ENCODE measurements around the gene MYT1.
"Not testable (repeated sequence)": the region's sequence is repeated elsewhere in the genome, so short reads cannot be mapped to it uniquely, and the experiment has no call there.

The MYT1 gene

GRCh38 chr20:64166721-64167615 is 2.7 kb downstream of the MYT1 start:
- no peak for FAIRE-seq
- TF ChIP-seq POLR2AphosphoS5 (IDR thresholded peaks at IDR 0.05; ENCODE audit: low read depth, low read length) (no peak), TAF1 (IDR thresholded peaks at IDR 0.05; ENCODE audit: borderline replicate concordance, low read depth, low read length) (no peak), POLR2A (IDR thresholded peaks at IDR 0.05; ENCODE audit: low read depth, low read length) (no peak)
- no peak for DNase-seq (ENCODE audit: insufficient read length)

DNA sequence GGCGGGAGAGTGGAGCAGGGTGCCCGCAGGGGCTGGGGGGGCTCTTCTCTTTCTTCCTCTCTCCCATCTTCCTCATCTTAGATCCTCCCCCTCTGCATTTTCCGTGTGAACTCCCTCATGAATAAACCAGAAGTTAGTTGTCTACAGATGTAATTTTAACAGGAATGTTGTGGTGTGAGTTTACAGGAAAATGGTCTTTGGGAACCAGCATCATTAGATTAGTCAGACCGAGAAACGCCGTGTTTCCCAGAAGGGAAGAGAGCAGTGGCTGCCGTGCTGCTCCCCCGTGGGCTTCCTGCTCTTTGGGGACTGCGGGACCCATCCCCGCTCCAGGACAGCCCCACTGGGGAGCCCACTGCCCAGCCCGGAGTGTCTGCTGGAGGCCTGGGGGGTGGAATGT is 3.4 kb downstream of the MYT1 start:
- no peak for DNase-seq (ENCODE audit: insufficient read length)
- no peak for FAIRE-seq
- TF ChIP-seq POLR2A (IDR thresholded peaks at IDR 0.05; ENCODE audit: low read depth, low read length) = no peak
- TF ChIP-seq TAF1 (IDR thresholded peaks at IDR 0.05; ENCODE audit: borderline replicate concordance, low read depth, low read length) = no peak
- TF ChIP-seq POLR2AphosphoS5 (IDR thresholded peaks at IDR 0.05; ENCODE audit: low read depth, low read length) = no peak

- no peak for FAIRE-seq
- TF ChIP-seq POLR2A (IDR thresholded peaks at IDR 0.05; ENCODE audit: low read depth, low read length) (no peak), POLR2AphosphoS5 (IDR thresholded peaks at IDR 0.05; ENCODE audit: low read depth, low read length) (no peak), TAF1 (IDR thresholded peaks at IDR 0.05; ENCODE audit: borderline replicate concordance, low read depth, low read length) (no peak)
- DNase-seq (ENCODE audit: insufficient read length) = no peak
Measured at GRCh38 chr20:64168381-64169090, 4.3 kb downstream of the MYT1 start.

- TF ChIP-seq TAF1 (IDR thresholded peaks at IDR 0.05; ENCODE audit: borderline replicate concordance, low read depth, low read length) (no peak), POLR2AphosphoS5 (IDR thresholded peaks at IDR 0.05; ENCODE audit: low read depth, low read length) (no peak), POLR2A (IDR thresholded peaks at IDR 0.05; ENCODE audit: low read depth, low read length) (no peak)
- DNase-seq (ENCODE audit: insufficient read length) (no peak), FAIRE-seq (no peak)
Measured at GRCh38 chr20:64169091-64169560, 4.9 kb downstream of the MYT1 start.

DNA sequence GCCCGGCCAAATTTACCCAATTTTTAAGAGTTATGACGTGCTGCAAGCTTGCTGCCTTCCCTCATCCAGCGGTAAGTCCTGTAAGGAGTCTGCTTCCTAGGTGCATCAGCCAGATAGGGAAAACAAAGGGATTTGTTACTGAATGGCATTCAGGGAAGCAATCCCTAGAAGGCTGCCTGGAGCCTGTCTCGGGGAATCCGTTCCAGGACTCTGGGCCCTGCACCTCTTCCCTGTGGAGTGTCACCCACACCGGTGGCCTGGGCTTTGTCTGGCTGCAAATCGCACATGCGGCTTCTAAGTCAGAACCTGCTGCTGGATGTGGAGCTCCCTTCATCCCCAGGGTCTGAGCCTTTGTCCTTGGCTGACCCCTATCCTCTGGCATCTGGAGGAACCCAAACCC is 7.0 kb downstream of the MYT1 start:
- DNase-seq (ENCODE audit: insufficient read length) (no peak), FAIRE-seq (no peak)
- no peak for TF ChIP-seq POLR2AphosphoS5 (IDR thresholded peaks at IDR 0.05; ENCODE audit: low read depth, low read length)
- no peak for TF ChIP-seq TAF1 (IDR thresholded peaks at IDR 0.05; ENCODE audit: borderline replicate concordance, low read depth, low read length)
- no peak for TF ChIP-seq POLR2A (IDR thresholded peaks at IDR 0.05; ENCODE audit: low read depth, low read length)

- FAIRE-seq (no peak), DNase-seq (ENCODE audit: insufficient read length) (no peak)
- TF ChIP-seq POLR2A (IDR thresholded peaks at IDR 0.05; ENCODE audit: low read depth, low read length) (no peak), POLR2AphosphoS5 (IDR thresholded peaks at IDR 0.05; ENCODE audit: low read depth, low read length) (no peak), TAF1 (IDR thresholded peaks at IDR 0.05; ENCODE audit: borderline replicate concordance, low read depth, low read length) (no peak)
Measured at GRCh38 chr20:64173116-64173515, 8.9 kb downstream of the MYT1 start.

GRCh38 chr20:64176551-64176950 is 12.3 kb downstream of the MYT1 start:
- DNase-seq (ENCODE audit: insufficient read length) = no peak
- TF ChIP-seq POLR2A (IDR thresholded peaks at IDR 0.05; ENCODE audit: low read depth, low read length) (no peak), POLR2AphosphoS5 (IDR thresholded peaks at IDR 0.05; ENCODE audit: low read depth, low read length) (no peak), TAF1 (IDR thresholded peaks at IDR 0.05; ENCODE audit: borderline replicate concordance, low read depth, low read length) (no peak)
- FAIRE-seq = no peak

GRCh38 chr20:64176971-64177370 is 12.7 kb downstream of the MYT1 start:
- DNase-seq (ENCODE audit: insufficient read length) (no peak), FAIRE-seq (no peak)
- TF ChIP-seq POLR2A (IDR thresholded peaks at IDR 0.05; ENCODE audit: low read depth, low read length) (no peak), TAF1 (IDR thresholded peaks at IDR 0.05; ENCODE audit: borderline replicate concordance, low read depth, low read length) (no peak), POLR2AphosphoS5 (IDR thresholded peaks at IDR 0.05; ENCODE audit: low read depth, low read length) (no peak)

DNA sequence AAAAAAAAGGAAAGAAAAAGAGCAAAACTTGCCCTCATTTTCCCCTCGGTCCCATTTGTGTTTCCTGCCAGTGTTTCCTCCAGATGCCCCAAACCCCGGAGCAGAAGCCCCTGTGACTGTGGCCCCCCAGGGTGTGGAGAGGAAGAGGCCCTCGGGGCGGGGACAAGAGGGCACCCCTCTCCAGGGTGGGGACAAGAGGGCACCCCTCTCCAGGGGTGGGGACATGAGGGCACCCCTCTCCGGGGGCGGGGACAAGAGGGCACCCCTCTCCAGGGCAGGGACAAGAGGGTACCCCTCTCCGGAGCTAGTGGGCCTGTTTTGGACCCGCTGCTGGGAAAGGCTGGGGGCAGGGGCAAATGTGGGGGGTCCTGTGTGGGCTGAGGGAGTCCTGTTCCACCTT is 13.1 kb downstream of the MYT1 start:
- TF ChIP-seq TAF1 (IDR thresholded peaks at IDR 0.05; ENCODE audit: borderline replicate concordance, low read depth, low read length) (no peak), POLR2AphosphoS5 (IDR thresholded peaks at IDR 0.05; ENCODE audit: low read depth, low read length) (no peak), POLR2A (IDR thresholded peaks at IDR 0.05; ENCODE audit: low read depth, low read length) (no peak)
- FAIRE-seq (no peak), DNase-seq (ENCODE audit: insufficient read length) (no peak)

DNA sequence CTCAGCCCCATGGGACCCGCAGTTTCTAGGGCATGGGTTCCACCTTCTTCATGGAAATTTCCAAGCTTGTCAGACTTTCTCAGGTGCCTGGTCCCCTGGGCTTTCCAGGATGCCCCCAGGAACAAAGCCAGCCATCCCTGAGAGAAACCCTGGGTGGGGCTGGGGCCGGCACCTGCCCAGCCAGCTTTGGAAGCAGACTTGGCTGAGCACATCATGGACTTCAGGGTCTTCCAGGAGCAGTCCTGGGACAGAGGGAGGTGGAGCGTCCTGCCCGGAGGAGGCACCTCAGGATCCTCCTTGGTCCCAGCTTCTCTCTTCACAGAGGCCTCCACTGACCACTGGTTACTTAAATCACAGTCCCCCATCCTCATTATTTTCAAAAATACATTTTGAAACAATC is 13.5 kb downstream of the MYT1 start:
- DNase-seq (ENCODE audit: insufficient read length) = no peak
- FAIRE-seq = no peak
- no peak for TF ChIP-seq TAF1 (IDR thresholded peaks at IDR 0.05; ENCODE audit: borderline replicate concordance, low read depth, low read length)
- no peak for TF ChIP-seq POLR2AphosphoS5 (IDR thresholded peaks at IDR 0.05; ENCODE audit: low read depth, low read length)
- no peak for TF ChIP-seq POLR2A (IDR thresholded peaks at IDR 0.05; ENCODE audit: low read depth, low read length)

DNA sequence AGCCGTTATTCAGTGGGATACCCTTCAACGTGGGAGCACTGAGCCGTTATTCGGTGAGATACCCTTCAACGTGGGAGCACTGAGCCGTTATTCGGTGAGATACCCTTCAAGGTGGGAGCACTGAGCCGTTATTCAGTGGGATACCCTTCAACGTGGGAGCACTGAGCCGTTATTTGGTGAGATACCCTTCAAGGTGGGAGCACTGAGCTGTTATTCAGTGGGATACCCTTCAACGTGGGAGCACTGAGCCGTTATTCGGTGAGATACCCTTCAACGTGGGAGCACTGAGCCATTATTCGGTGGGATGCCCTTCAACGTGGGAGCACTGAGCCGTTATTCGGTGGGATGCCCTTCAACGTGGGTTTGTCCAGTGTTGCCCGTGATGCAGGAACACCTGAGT is 14.7 kb downstream of the MYT1 start:
- not testable (repeated sequence) for FAIRE-seq; DNase-seq (ENCODE audit: insufficient read length)

- TF ChIP-seq TAF1 (IDR thresholded peaks at IDR 0.05; ENCODE audit: borderline replicate concordance, low read depth, low read length) = no peak
- TF ChIP-seq POLR2AphosphoS5 (IDR thresholded peaks at IDR 0.05; ENCODE audit: low read depth, low read length) = no peak
- TF ChIP-seq POLR2A (IDR thresholded peaks at IDR 0.05; ENCODE audit: low read depth, low read length) = no peak
- DNase-seq (ENCODE audit: insufficient read length) (no peak), FAIRE-seq (no peak)
Measured at GRCh38 chr20:64179805-64180204, 15.6 kb downstream of the MYT1 start.
